GM12874 (cell line): ENCODE measurements around the gene DHODH.

ENCODE experiments used
- TF ChIP-seq, protein P1 (sequence below): IDR thresholded peaks from 2 replicates; pipeline ENCODE4 v1.5.1; 2011; ENCODE audit warnings: low read depth, mild to moderate bottlenecking, control low read depth, low read length, moderate library complexity; ENCODE audit not compliant: insufficient read depth

Gene DHODH

DNA sequence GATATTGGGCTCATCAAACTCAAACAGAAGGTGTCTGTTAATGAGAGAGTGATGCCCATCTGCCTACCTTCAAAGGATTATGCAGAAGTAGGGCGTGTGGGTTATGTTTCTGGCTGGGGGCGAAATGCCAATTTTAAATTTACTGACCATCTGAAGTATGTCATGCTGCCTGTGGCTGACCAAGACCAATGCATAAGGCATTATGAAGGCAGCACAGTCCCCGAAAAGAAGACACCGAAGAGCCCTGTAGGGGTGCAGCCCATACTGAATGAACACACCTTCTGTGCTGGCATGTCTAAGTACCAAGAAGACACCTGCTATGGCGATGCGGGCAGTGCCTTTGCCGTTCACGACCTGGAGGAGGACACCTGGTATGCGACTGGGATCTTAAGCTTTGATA is 51.9 kb downstream of the DHODH start:
- TF ChIP-seq, protein P1, sequence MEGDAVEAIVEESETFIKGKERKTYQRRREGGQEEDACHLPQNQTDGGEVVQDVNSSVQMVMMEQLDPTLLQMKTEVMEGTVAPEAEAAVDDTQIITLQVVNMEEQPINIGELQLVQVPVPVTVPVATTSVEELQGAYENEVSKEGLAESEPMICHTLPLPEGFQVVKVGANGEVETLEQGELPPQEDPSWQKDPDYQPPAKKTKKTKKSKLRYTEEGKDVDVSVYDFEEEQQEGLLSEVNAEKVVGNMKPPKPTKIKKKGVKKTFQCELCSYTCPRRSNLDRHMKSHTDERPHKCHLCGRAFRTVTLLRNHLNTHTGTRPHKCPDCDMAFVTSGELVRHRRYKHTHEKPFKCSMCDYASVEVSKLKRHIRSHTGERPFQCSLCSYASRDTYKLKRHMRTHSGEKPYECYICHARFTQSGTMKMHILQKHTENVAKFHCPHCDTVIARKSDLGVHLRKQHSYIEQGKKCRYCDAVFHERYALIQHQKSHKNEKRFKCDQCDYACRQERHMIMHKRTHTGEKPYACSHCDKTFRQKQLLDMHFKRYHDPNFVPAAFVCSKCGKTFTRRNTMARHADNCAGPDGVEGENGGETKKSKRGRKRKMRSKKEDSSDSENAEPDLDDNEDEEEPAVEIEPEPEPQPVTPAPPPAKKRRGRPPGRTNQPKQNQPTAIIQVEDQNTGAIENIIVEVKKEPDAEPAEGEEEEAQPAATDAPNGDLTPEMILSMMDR, result no peak

DNA sequence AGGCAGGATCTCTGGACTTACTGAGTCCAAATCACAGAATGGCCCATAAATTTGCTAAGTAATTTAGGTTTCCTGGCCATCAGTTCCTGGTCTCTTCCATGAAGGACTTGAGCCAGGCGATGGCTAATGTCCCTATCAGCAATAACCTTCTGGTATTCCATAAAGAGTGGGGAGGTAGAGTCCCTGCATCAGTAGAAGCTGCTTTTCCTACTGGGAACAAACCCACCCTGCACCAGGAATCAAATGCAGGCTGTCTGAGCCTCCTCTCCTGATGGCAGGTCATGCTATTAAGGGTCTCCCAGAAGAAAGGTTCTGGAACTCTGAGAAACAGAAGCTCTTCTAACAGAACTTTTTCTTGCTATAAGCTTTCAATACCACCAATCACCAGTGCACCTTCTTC is 53.0 kb downstream of the DHODH start:
- TF ChIP-seq, protein P1, result no peak

DNA sequence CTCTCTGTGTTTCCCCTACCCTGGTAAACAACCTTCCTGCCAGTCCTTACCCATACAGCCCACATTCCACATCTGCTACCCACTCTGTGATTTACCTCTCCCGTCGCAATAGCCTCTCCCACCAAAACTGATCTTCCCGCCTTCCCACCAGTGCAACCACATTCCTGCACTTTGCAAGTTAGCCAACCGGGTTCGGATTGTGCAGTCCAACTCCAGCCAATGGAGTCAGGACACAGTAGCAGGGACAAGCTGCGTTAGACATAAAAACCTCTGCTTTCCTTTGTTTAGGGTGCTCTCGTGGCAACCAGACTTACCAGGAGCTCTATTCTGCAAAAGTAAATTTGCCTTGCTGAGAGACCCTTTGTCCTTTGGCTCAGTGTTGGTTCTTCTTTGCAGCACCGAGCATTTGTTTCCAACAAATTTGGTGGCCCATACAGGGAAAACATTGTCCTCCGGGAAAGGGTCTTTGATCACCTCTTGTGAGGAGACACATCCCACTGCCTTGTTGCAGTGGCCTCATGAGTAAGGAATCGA is 55.9 kb downstream of the DHODH start:
- TF ChIP-seq, protein P1, result no peak

DNA sequence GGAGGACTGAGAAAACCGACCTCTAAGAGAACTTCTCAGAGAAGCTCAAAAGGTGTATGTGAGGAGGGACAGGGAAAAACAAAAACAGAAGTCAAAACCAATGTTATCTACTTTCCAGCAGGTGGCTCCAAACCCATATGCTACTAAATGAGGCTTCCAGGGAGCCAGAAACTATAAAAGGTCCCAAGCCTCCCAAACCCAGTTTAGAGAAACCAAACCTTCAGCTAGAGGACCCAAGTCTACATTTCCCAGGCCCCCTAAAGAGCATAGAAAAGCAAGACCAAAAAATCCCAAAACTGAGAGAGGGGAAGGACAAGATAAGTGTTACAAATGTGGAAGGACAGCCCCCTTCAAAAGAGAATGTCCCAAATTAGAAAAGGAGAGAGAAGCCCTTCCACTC is 58.2 kb downstream of the DHODH start:
- TF ChIP-seq, protein P1, result peak; percentile 58

DNA sequence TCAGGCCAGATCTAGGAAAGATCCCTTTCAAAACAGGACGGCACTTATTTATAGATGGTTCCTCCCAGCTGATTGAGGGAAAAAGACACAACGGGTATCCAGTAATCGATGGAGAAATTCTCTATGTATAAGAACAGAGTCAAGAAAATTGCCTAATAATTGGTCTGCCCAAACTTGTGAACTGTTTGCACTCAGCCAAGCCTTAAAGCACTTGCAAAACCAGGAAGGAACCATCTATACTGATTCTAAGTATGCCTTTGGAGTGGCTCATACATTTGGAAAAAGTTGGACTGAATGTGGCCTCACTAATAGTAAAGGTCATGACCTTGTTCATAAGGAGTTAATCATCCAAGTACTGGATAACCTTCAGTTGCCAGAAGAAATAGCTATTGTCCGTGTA is 60.4 kb downstream of the DHODH start:
- TF ChIP-seq, protein P1, result no peak

DNA sequence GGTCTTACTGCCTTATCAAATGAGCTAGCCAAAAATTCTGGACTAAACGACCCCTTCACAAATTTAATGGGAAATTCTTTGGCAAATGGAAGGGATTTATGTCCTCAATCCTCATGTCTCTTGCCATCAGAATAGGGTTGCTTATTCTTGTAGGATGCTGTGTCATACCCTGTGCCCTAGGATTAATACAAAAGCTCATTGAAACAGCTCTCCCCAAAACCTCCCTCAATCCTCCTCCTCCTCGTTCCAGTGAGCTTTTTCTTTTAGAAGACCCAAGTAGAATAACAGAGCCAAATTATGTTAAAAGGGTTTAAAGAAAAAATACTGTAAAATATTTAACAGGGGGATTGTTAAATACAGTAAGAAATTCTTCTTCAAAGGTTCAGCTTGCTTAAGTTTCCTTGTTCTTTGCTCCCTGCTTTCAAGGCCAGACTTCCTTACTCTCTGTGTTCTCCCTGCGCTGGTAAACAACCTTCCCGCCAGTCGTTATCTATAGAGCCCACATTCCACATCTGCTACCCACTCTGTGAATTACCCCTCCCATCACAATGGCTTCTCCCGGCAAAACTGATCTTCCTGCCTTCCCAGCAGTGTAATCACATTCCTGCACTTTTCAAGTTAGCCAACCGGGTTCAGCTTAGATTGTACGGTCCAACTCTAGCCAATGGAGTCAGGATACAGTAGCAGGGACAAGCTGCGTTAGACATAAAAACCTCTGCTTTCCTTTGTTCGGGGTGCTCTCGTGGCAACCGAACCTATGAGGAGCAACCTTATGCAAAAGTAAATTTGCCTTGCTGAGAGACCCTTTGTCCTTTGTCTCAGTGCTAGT is 64.2 kb downstream of the DHODH start:
- TF ChIP-seq, protein P1, result no peak

DNA sequence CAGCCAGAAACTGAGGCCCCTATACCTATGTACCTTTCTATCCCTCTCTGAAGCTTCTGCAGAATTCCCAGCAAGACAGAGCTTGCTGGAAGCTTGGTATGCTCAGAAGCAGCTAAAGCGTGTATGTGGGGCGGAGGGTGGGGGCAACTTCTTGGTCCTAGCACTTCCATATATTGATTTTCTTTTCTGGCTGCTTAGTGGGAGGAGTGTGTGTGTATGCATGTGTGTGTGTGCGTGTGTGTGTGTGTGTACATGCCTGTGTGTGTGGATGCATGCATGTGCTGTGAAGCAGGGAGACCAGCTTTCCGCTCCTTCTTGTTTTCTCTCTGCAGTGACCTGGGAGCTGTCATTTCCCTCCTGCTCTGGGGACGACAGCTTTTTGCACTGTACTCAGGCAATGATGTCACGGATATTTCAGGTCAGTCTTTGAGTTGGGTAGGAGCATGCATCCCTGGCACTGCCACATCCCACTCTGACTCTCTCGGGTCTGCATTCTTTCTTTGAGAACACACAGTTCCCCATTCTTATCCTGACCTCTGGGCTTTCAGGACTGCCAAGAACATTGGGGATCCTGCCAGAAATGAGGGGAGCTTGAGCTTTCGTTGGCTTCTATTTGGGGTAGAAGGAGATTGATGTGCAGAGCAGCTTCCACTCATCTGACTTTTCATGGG is 65.2 kb downstream of the DHODH start:
- TF ChIP-seq, protein P1, result no peak
